ENCODE measurements around the gene SH2D4B. TPM values are rescaled to one million over a fixed set of nuclear protein-coding genes. Genes with fewer than 3 reads are reported as not detected.

The SH2D4B gene
- total and polyA plus RNA-seq, 10 of the 15 experiments (the other 5 are each of a cell fraction or from before 2014, with no cell fraction given) = 0.04 to 0.21 (median 0.13) TPM; not detected in 5

- no peak for TF ChIP-seq MXI1 (IDR thresholded peaks at IDR 0.05; ENCODE audit: low read depth, low read length)
- TF ChIP-seq ETV6 (conservative IDR thresholded peaks at IDR 0.05 in 1 of 2, IDR thresholded peaks at IDR 0.05 in 1 of 2; ENCODE audit: borderline replicate concordance in 1 of 2, low read depth in 1 of 2) = peak in 1 of 2 experiments; percentile 8; a peak in 1 of 4 replicates
- TF ChIP-seq TCF3 (IDR thresholded peaks at IDR 0.05; ENCODE audit: borderline replicate concordance, insufficient read depth, low read depth, low read length) = no peak
- no peak for TF ChIP-seq MAX (IDR thresholded peaks at IDR 0.05; ENCODE audit: low read depth, low read length)
- TF ChIP-seq, protein P1, sequence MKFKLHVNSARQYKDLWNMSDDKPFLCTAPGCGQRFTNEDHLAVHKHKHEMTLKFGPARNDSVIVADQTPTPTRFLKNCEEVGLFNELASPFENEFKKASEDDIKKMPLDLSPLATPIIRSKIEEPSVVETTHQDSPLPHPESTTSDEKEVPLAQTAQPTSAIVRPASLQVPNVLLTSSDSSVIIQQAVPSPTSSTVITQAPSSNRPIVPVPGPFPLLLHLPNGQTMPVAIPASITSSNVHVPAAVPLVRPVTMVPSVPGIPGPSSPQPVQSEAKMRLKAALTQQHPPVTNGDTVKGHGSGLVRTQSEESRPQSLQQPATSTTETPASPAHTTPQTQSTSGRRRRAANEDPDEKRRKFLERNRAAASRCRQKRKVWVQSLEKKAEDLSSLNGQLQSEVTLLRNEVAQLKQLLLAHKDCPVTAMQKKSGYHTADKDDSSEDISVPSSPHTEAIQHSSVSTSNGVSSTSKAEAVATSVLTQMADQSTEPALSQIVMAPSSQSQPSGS (IDR thresholded peaks at IDR 0.05; ENCODE audit: low read length) = 0 out of 2 replicates have a peak, but pooled peaks have one; percentile 8
- peak; percentile 89 for TF ChIP-seq ZNF687 (IDR thresholded peaks at IDR 0.05)
- TF ChIP-seq PAX8 (IDR thresholded peaks at IDR 0.05) = no peak
- TF ChIP-seq, protein P2, sequence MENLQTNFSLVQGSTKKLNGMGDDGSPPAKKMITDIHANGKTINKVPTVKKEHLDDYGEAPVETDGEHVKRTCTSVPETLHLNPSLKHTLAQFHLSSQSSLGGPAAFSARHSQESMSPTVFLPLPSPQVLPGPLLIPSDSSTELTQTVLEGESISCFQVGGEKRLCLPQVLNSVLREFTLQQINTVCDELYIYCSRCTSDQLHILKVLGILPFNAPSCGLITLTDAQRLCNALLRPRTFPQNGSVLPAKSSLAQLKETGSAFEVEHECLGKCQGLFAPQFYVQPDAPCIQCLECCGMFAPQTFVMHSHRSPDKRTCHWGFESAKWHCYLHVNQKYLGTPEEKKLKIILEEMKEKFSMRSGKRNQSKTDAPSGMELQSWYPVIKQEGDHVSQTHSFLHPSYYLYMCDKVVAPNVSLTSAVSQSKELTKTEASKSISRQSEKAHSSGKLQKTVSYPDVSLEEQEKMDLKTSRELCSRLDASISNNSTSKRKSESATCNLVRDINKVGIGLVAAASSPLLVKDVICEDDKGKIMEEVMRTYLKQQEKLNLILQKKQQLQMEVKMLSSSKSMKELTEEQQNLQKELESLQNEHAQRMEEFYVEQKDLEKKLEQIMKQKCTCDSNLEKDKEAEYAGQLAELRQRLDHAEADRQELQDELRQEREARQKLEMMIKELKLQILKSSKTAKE (IDR thresholded peaks at IDR 0.05; ENCODE audit: low read depth, poor library complexity, severe bottlenecking) = peak; percentile 79
- 0 out of 2 replicates have a peak, but pooled peaks have one; percentile 55 for TF ChIP-seq PAX5 (IDR thresholded peaks at IDR 0.05; ENCODE audit: borderline replicate concordance, low read depth, low read length)
- no peak for TF ChIP-seq BMI1 (IDR thresholded peaks at IDR 0.05; ENCODE audit: borderline replicate concordance)
- TF ChIP-seq SMAD1 (IDR thresholded peaks at IDR 0.05; ENCODE audit: low read depth, partially characterized antibody) = peak; percentile 34
- TF ChIP-seq, protein P3, sequence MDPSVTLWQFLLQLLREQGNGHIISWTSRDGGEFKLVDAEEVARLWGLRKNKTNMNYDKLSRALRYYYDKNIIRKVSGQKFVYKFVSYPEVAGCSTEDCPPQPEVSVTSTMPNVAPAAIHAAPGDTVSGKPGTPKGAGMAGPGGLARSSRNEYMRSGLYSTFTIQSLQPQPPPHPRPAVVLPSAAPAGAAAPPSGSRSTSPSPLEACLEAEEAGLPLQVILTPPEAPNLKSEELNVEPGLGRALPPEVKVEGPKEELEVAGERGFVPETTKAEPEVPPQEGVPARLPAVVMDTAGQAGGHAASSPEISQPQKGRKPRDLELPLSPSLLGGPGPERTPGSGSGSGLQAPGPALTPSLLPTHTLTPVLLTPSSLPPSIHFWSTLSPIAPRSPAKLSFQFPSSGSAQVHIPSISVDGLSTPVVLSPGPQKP (IDR thresholded peaks at IDR 0.05; ENCODE audit: low read depth, low read length) = no peak
- no peak for TF ChIP-seq MLLT1 (IDR thresholded peaks at IDR 0.05)
- TF ChIP-seq, protein P4, sequence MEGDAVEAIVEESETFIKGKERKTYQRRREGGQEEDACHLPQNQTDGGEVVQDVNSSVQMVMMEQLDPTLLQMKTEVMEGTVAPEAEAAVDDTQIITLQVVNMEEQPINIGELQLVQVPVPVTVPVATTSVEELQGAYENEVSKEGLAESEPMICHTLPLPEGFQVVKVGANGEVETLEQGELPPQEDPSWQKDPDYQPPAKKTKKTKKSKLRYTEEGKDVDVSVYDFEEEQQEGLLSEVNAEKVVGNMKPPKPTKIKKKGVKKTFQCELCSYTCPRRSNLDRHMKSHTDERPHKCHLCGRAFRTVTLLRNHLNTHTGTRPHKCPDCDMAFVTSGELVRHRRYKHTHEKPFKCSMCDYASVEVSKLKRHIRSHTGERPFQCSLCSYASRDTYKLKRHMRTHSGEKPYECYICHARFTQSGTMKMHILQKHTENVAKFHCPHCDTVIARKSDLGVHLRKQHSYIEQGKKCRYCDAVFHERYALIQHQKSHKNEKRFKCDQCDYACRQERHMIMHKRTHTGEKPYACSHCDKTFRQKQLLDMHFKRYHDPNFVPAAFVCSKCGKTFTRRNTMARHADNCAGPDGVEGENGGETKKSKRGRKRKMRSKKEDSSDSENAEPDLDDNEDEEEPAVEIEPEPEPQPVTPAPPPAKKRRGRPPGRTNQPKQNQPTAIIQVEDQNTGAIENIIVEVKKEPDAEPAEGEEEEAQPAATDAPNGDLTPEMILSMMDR (IDR thresholded peaks at IDR 0.05 in 2 of 3, conservative IDR thresholded peaks at IDR 0.05 in 1 of 3; ENCODE audit: control insufficient read depth in 2 of 3, extremely low read depth in 1 of 3, insufficient read depth in 1 of 3, low read depth in 3 of 3, low read length in 3 of 3) = no peak
- no peak for TF ChIP-seq RFX5 (IDR thresholded peaks at IDR 0.05; ENCODE audit: low read depth, low read length)
Measured at GRCh38 chr10:80589726-80590373, 52.1 kb downstream of the SH2D4B start (continued).
